Endothelial cell (in vitro differentiated cells): ENCODE data around the gene OGFOD2. TPM values are rescaled to one million over a fixed set of nuclear protein-coding genes. Genes with fewer than 3 reads are reported as not detected.

Source experiments
- DNase-seq: peaks from one replicate; pipeline ENCODE4 v3.0.0; 2021; ENCODE audit warnings: low spot score
- H3K27ac Mint-ChIP-seq: one replicate; pipeline ENCODE4 v1.8.0; 2021; ENCODE audit warnings: mixed read lengths, inconsistent platforms; ENCODE audit not compliant: unreplicated experiment
- H3K27me3 Mint-ChIP-seq: one replicate; pipeline ENCODE4 v1.8.0; 2021; ENCODE audit warnings: mild to moderate bottlenecking, moderate library complexity, mixed read lengths, inconsistent platforms; ENCODE audit not compliant: unreplicated experiment
- H3K36me3 Mint-ChIP-seq: one replicate; pipeline ENCODE4 v1.8.0; 2021; ENCODE audit warnings: mild to moderate bottlenecking, low read depth, mixed read lengths, inconsistent platforms; ENCODE audit not compliant: unreplicated experiment
- H3K4me1 Mint-ChIP-seq: one replicate; pipeline ENCODE4 v1.8.0; 2021; ENCODE audit warnings: mild to moderate bottlenecking, mixed read lengths, inconsistent platforms; ENCODE audit not compliant: unreplicated experiment
- H3K4me3 Mint-ChIP-seq: one replicate; pipeline ENCODE4 v1.8.0; 2021; ENCODE audit warnings: mild to moderate bottlenecking, mixed read lengths, inconsistent platforms; ENCODE audit not compliant: unreplicated experiment
- H3K9me3 Mint-ChIP-seq: one replicate; pipeline ENCODE4 v1.8.0; 2021; ENCODE audit warnings: mixed read lengths, inconsistent platforms; ENCODE audit not compliant: unreplicated experiment
- CTCF ChIP-seq: fragments of 200-600 bp; sonication (generic); IDR thresholded peaks from one replicate; pipeline ENCODE4 v1.5.0; 2021; ENCODE audit warnings: antibody characterized with exemption; ENCODE audit not compliant: unreplicated experiment
- total RNA-seq: library from RNA; stranded (reverse); fragmentation: NEBNext Ultra II Directional; extraction: Animal tissue kit (Norgen Biotek cat#: 25700); gene quantifications from one replicate; pipeline ENCODE4 v1.2.1, GENCODE V29; 2021; ENCODE audit not compliant: unreplicated experiment

The OGFOD2 gene
- total RNA-seq, 1 donor from 2014 or later: 10.4 TPM

GRCh38 chr12:122965851-122966742 is 8.9 kb upstream of the OGFOD2 start, which contains the start of gene ABCB9:
TSS of gene ABCB9 (minus strand) at chr12:122966463. CDS start at chr12:122960235, 6,228 bp downstream.
- H3K27ac Mint-ChIP-seq: no peak within 1 kb of the TSS
- H3K4me3 Mint-ChIP-seq: peak within 1 kb of the TSS; percentile 77
- peaks cover 7% of the 10 kb centered on the region for H3K27me3 Mint-ChIP-seq
- no peaks in the 10 kb centered on the region for H3K36me3 Mint-ChIP-seq
- TF ChIP-seq CTCF: no peak
- no peaks in the 10 kb centered on the region for H3K9me3 Mint-ChIP-seq
- H3K4me1 Mint-ChIP-seq: no peaks in the 10 kb centered on the region
- DNase-seq: peak; percentile 96

- no peaks in the 10 kb centered on the region for H3K9me3 Mint-ChIP-seq
- H3K4me3 Mint-ChIP-seq: peak overlapping the region; percentile 77
- no peaks in the 10 kb centered on the region for H3K36me3 Mint-ChIP-seq
- peaks cover 9% of the 10 kb centered on the region for H3K27me3 Mint-ChIP-seq
- TF ChIP-seq CTCF: no peak
- no peak for DNase-seq
- no peak overlapping the region for H3K27ac Mint-ChIP-seq
- H3K4me1 Mint-ChIP-seq: no peaks in the 10 kb centered on the region
Observed at GRCh38 chr12:122966743-122967550, 8.1 kb upstream of the OGFOD2 start.

GRCh38 chr12:122968104-122968503 is 6.9 kb upstream of the OGFOD2 start:
- TF ChIP-seq CTCF: no peak
- H3K9me3 Mint-ChIP-seq: no peaks in the 10 kb centered on the region
- H3K4me3 Mint-ChIP-seq: no peak overlapping the region
- no peak overlapping the region for H3K27ac Mint-ChIP-seq
- H3K27me3 Mint-ChIP-seq: peaks cover 9% of the 10 kb centered on the region
- no peak for DNase-seq
- H3K4me1 Mint-ChIP-seq: no peaks in the 10 kb centered on the region
- H3K36me3 Mint-ChIP-seq: no peaks in the 10 kb centered on the region

GRCh38 chr12:122969676-122970075 is 5.4 kb upstream of the OGFOD2 start:
- Mint-ChIP-seq H3K4me3 (no peak overlapping the region), H3K4me1 (peaks cover 6% of the 10 kb centered on the region), H3K27ac (no peak overlapping the region), H3K27me3 (peaks cover 7% of the 10 kb centered on the region), H3K36me3 (no peaks in the 10 kb centered on the region), H3K9me3 (no peaks in the 10 kb centered on the region)
- no peak for DNase-seq
- no peak for TF ChIP-seq CTCF
